B cell (primary cell): ENCODE data around the gene CNNM4. TPM values are rescaled to one million over a fixed set of nuclear protein-coding genes. Genes with fewer than 3 reads are reported as not detected.

Experiments
- ATAC-seq: fragments of 200-7000 bp; cut with Tn5 transposase; one replicate; pipeline ENCODE4 v1.10.0; 2021; ENCODE audit warnings: low read depth, mild to moderate bottlenecking, moderate number of reproducible peaks, moderate library complexity
- CTCF ChIA-PET: fragments of 350-600 bp; sonication (Branson Sonifier 250); formaldehyde crosslinking; loops from one replicate; lab custom pipeline; 2021; ENCODE audit warnings: antibody characterized with exemption, inconsistent platforms; lab: Charles Lee
- POLR2A ChIA-PET: fragments of 350-600 bp; sonication (Branson Sonifier 250); formaldehyde crosslinking; loops from one replicate; lab custom pipeline; 2021; ENCODE audit warnings: antibody characterized with exemption; lab: Charles Lee
- DNase-seq: peaks from one replicate; pipeline ENCODE4 v3.0.0; 2013
- H2AFZ ChIP-seq: 2 replicates; pipeline ENCODE4 v1.6.1; 2012; ENCODE audit warnings: mild to moderate bottlenecking, low read depth, low read length; ENCODE audit not compliant: insufficient read depth, poor library complexity, severe bottlenecking
- H3K27ac ChIP-seq, 2 donors: 1 replicate in 1 of 2; 2 replicates in 1 of 2; pipeline ENCODE4 v1.5.1; 2012 to 2013; ENCODE audit warnings: low read length in 2 of 2, mild to moderate bottlenecking in 2 of 2, moderate library complexity in 1 of 2
- H3K27me3 ChIP-seq, 4 experiments: fragments of 200-600 bp in 1 of 4; sonication (generic) in 1 of 4; replicated peaks in 1 of 4; 1 replicate in 2 of 4; 2 replicates in 2 of 4; pipeline versions ENCODE4 v1.6.1 to v1.7.0; 2013 to 2016; ENCODE audit warnings: low read length in 3 of 4, mild to moderate bottlenecking in 2 of 4, mixed read lengths in 1 of 4, moderate library complexity in 1 of 4; ENCODE audit not compliant: insufficient read depth in 4 of 4, control insufficient read depth in 3 of 4; ENCODE audit errors: control extremely low read depth in 1 of 4
- H3K36me3 ChIP-seq, 2 experiments: replicated peaks in 1 of 2; 1 replicate in 1 of 2; 2 replicates in 1 of 2; pipeline versions ENCODE4 v1.6.1 to v1.7.1; 2013; ENCODE audit warnings: low read length in 1 of 2; ENCODE audit not compliant: insufficient read depth in 2 of 2, control insufficient read depth in 1 of 2; ENCODE audit errors: control extremely low read depth in 1 of 2, extremely low read depth in 1 of 2
- H3K4me1 ChIP-seq, 2 donors: fragments of 200-600 bp in 1 of 2; sonication (generic) in 1 of 2; 1 replicate in 1 of 2; 2 replicates in 1 of 2; pipeline versions ENCODE4 v1.5.1 to v1.6.1; 2013 to 2017; ENCODE audit warnings: low read length in 2 of 2; ENCODE audit not compliant: control insufficient read depth in 2 of 2, insufficient read depth in 2 of 2
- H3K4me2 ChIP-seq: replicated peaks from 2 replicates; pipeline ENCODE3; 2012; ENCODE audit warnings: mild to moderate bottlenecking, low read depth, low read length; ENCODE audit not compliant: poor library complexity, severe bottlenecking
- H3K4me3 ChIP-seq, 5 experiments: fragments of 200-600 bp in 1 of 5; sonication (generic) in 1 of 5; 1 replicate in 3 of 5; 2 replicates in 2 of 5; pipeline versions ENCODE4 v1.5.1 to v1.7.0; 2011 to 2016; ENCODE audit warnings: low read length in 4 of 5, mild to moderate bottlenecking in 4 of 5, low read depth in 2 of 5, control low read depth in 1 of 5, moderate library complexity in 1 of 5; ENCODE audit not compliant: insufficient read depth in 1 of 5; ENCODE audit errors: control extremely low read depth in 1 of 5, extremely low read depth in 1 of 5
- H3K79me2 ChIP-seq: fragments of 200-600 bp; sonication (generic); one replicate; pipeline ENCODE4 v1.6.0; 2016; ENCODE audit warnings: low read length; ENCODE audit not compliant: control insufficient read depth, insufficient read depth
- H3K9ac ChIP-seq: fragments of 200-600 bp; sonication (generic); 2 replicates; pipeline ENCODE4 v1.6.1; 2017; ENCODE audit warnings: mild to moderate bottlenecking, low read length, moderate library complexity
- H3K9me3 ChIP-seq, 3 donors: one replicate each; pipeline versions ENCODE4 v1.6.1 to v1.7.1; 2013; ENCODE audit warnings: low read length in 2 of 3; ENCODE audit not compliant: control insufficient read depth in 2 of 3, insufficient read depth in 1 of 3; ENCODE audit errors: control extremely low read depth in 1 of 3
- H4K20me1 ChIP-seq: 2 replicates; pipeline ENCODE4 v1.6.0; 2012; ENCODE audit warnings: mild to moderate bottlenecking, low read length; ENCODE audit not compliant: insufficient read depth, control insufficient read depth, poor library complexity, severe bottlenecking
- H3K27ac Mint-ChIP-seq: one replicate; pipeline ENCODE4 v1.8.0; 2021; ENCODE audit warnings: mixed read lengths
- H3K27me3 Mint-ChIP-seq: one replicate; pipeline ENCODE4 v1.8.0; 2021; ENCODE audit warnings: mixed read lengths
- H3K4me1 Mint-ChIP-seq: one replicate; pipeline ENCODE4 v1.8.0; 2021; ENCODE audit warnings: mixed read lengths
- H3K4me3 Mint-ChIP-seq: one replicate; pipeline ENCODE4 v1.8.0; 2021; ENCODE audit warnings: mixed read lengths
- H3K9me3 Mint-ChIP-seq: one replicate; pipeline ENCODE4 v1.8.0; 2022; ENCODE audit warnings: mixed read lengths; ENCODE audit not compliant: insufficient read depth
- CTCF ChIP-seq: fragments of 200-600 bp; IDR thresholded peaks from one replicate; pipeline ENCODE4 v1.8.0; 2022; ENCODE audit warnings: antibody characterized with exemption, mild to moderate bottlenecking
- EZH2 ChIP-seq: IDR thresholded peaks from 2 replicates; pipeline ENCODE4 v1.6.1; 2012; ENCODE audit warnings: borderline replicate concordance, low read depth, mild to moderate bottlenecking, moderate library complexity, low read length; ENCODE audit not compliant: insufficient read depth, poor library complexity, severe bottlenecking
- WGBS: methylation state at CpG from one replicate; pipeline ENCODE4 v1.1.5; 2013; ENCODE audit warnings: missing lambda C conversion rate; ENCODE audit not compliant: insufficient coverage; 5-methylcytosine and 5-hydroxymethylcytosine counted together
- intact Hi-C: fragments of 100-400 bp; cut with micrococcal nuclease; formaldehyde crosslinking; loops from one replicate; pipeline ENCODE4 v1.10.0; 2022
- polyA plus RNA-seq: library from polyadenylated mRNA; depleted of rRNA; stranded (reverse); fragments of >200 nt; gene quantifications from 2 replicates; pipeline ENCODE4 v1.2.3, GENCODE V29; 2012
- total RNA-seq, 2 donors: library from RNA; stranded (reverse); fragments of 120-200 nt in 1 of 2; gene quantifications; 1 replicate in 1 of 2; 2 replicates in 1 of 2; pipeline versions ENCODE4 v1.2.3 to v1.2.4, GENCODE V29; 2013 to 2022

The CNNM4 gene
- total and polyA plus RNA-seq, 2 donors (not counting 1 experiment from before 2014, with no cell fraction given): 15.1 to 24.0 TPM

DNA sequence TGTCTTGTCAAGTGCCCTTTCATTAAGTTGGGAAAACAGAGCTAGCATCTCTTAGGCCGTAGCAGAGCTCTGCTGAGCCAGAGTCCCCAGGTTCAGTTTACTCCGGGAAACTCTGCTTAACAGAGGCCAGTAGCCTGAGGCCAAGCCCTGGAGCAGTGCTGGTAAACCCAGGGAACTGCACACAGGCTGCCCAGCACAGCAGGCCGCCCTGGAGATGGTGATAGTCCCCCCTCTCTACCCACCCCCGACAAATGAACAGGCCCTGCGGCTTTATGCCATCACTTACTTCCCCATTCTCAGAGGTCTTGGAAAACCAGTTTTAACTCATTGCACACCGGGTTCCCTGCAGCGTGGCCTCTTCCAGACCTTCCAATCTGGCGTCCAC lies 3.5 kb downstream of the CNNM4 start:
- peaks cover 81% of the 10 kb centered on the region for H3K4me1 Mint-ChIP-seq
- peak overlapping the region; percentile 86 for H3K4me3 Mint-ChIP-seq
- no peaks in the 10 kb centered on the region for H3K9me3 Mint-ChIP-seq
- Histone ChIP-seq H3K79me2 (peaks cover 91% of the 10 kb centered on the region), H3K36me3 (no peaks in the 10 kb centered on the region), H3K4me1 (peaks cover 70 to 84% of the 10 kb centered on the region in 2 donors), H3K4me2 (peak overlapping the region; percentile 85), H3K9me3 (peaks cover 0 to 4% (median 0%) of the 10 kb centered on the region in 3 donors), H3K27me3 (no peaks in the 10 kb centered on the region), H3K4me3 (peak overlapping the region in 4 of 5 experiments; percentile 81 to 85 (median 84)), H2AFZ (peak overlapping the region; percentile 5), H3K27ac (peak overlapping the region in 1 of 2 donors; percentile 55), H4K20me1 (peaks cover 34% of the 10 kb centered on the region), H3K9ac (peak overlapping the region; percentile 86)
- H3K27ac Mint-ChIP-seq: peak overlapping the region; percentile 71
- H3K27me3 Mint-ChIP-seq: no peaks in the 10 kb centered on the region
- DNase-seq: peak; percentile 41
- intact Hi-C loops: loop anchor here (5.0 kb wide), 2 partner anchors 227 to 898 kb away; partner anchors contain the start of genes ACTR1B and ARID5A
- no peak for ATAC-seq
- no peak for TF ChIP-seq EZH2
- CTCF ChIA-PET: interaction anchor here (0.6 to 7.3 kb wide), 9 partner anchors 12 to 337 kb away, joined by 3 to 85 read pairs (median 7); partner anchors contain the start of gene ANKRD39
- 6% methylated on average over 8 of the region's 8 CpGs for WGBS
- POLR2A ChIA-PET: interaction anchor here (0.6 to 1.4 kb wide), 2 partner anchors 94 to 1230 kb away, joined by 3 to 4 read pairs; partner anchors contain the start of gene ANKRD39

GRCh38 chr2:96767135-96767871 lies 6.6 kb downstream of the CNNM4 start:
- Histone ChIP-seq H4K20me1 (peaks cover 20% of the 10 kb centered on the region), H3K9me3 (no peaks in the 10 kb centered on the region), H3K4me2 (peak overlapping the region; percentile 59), H3K27ac (peak overlapping the region; percentile 30 to 62), H3K4me1 (peaks cover 48 to 72% of the 10 kb centered on the region in 2 donors), H3K4me3 (peak overlapping the region in 2 of 5 experiments; percentile 11 to 27), H3K9ac (peak overlapping the region; percentile 19), H3K27me3 (no peaks in the 10 kb centered on the region), H3K36me3 (peaks cover 0 to 4% of the 10 kb centered on the region in 2 experiments), H2AFZ (no peak overlapping the region), H3K79me2 (peaks cover 95% of the 10 kb centered on the region)
- DNase-seq (no peak), ATAC-seq (no peak)
- peak overlapping the region; percentile 87 for H3K27ac Mint-ChIP-seq
- TF ChIP-seq CTCF (no peak), EZH2 (no peak)
- H3K9me3 Mint-ChIP-seq: no peaks in the 10 kb centered on the region
- H3K4me1 Mint-ChIP-seq: peaks cover 72% of the 10 kb centered on the region
- H3K4me3 Mint-ChIP-seq: peak overlapping the region; percentile 80
- intact Hi-C loops: no loop called here
- CTCF ChIA-PET: interaction anchor here (1.5 kb wide), 2 partner anchors 31 to 90 kb away, joined by 3 to 6 read pairs; partner anchors contain the start of gene ANKRD39
- WGBS: 95% methylated on average over 6 of the region's 9 CpGs
- no peaks in the 10 kb centered on the region for H3K27me3 Mint-ChIP-seq
- POLR2A ChIA-PET: interaction anchor here (0.6 to 0.8 kb wide), 3 partner anchors 11 to 26 kb away, joined by 3 to 6 read pairs (median 3); no protein-coding TSS in a partner anchor
